ENCODE results near the gene MBD3L2.
"Not testable (repeated sequence)": the region's sequence is repeated elsewhere in the genome, so short reads cannot be mapped to it uniquely, and the experiment has no call there.

The MBD3L2 gene

GRCh38 chr19:7056371-7056770, 7.2 kb downstream of the MBD3L2 start:
- not testable (repeated sequence) for H3K79me2 ChIP-seq (ENCODE audit: insufficient read depth, low read length); H3K27me3 ChIP-seq (ENCODE audit: insufficient read depth, low read length, poor library complexity, severe bottlenecking); H3K4me1 ChIP-seq (ENCODE audit: insufficient read depth, low read length, poor library complexity, severe bottlenecking); H4K20me1 ChIP-seq (ENCODE audit: insufficient read depth, low read length, poor library complexity, severe bottlenecking); H3K36me3 ChIP-seq (ENCODE audit: insufficient read depth, low read length); H2AFZ ChIP-seq (ENCODE audit: low read length); H3K9me3 ChIP-seq (ENCODE audit: insufficient read depth, low read depth, low read length); H3K4me3 ChIP-seq (ENCODE audit: low read length, poor library complexity, severe bottlenecking); H3K4me2 ChIP-seq (ENCODE audit: low read depth, low read length, poor library complexity, severe bottlenecking); H3K9me2 ChIP-seq (replicated peaks; ENCODE audit: low read depth, low read length); H3K9ac ChIP-seq (ENCODE audit: low read depth, low read length, poor library complexity, severe bottlenecking); H3F3A ChIP-seq (ENCODE audit: low read depth)

GRCh38 chr19:7058576-7058975, 9.5 kb downstream of the MBD3L2 start, which contains the start of gene MBD3L3:
MBD3L3 (minus strand) TSS chr19:7058676; CDS start chr19:7058605, 71 bp downstream.
- not testable (repeated sequence) for H3K36me3 ChIP-seq (ENCODE audit: insufficient read depth, low read length); H4K20me1 ChIP-seq (ENCODE audit: insufficient read depth, low read length, poor library complexity, severe bottlenecking); H2AFZ ChIP-seq (ENCODE audit: low read length); H3K79me2 ChIP-seq (ENCODE audit: insufficient read depth, low read length); H3K4me2 ChIP-seq (ENCODE audit: low read depth, low read length, poor library complexity, severe bottlenecking); H3F3A ChIP-seq (ENCODE audit: low read depth); H3K9ac ChIP-seq (ENCODE audit: low read depth, low read length, poor library complexity, severe bottlenecking); H3K4me3 ChIP-seq (ENCODE audit: low read length, poor library complexity, severe bottlenecking); H3K27me3 ChIP-seq (ENCODE audit: insufficient read depth, low read length, poor library complexity, severe bottlenecking); H3K4me1 ChIP-seq (ENCODE audit: insufficient read depth, low read length, poor library complexity, severe bottlenecking); H3K9me3 ChIP-seq (ENCODE audit: insufficient read depth, low read depth, low read length); H3K9me2 ChIP-seq (replicated peaks; ENCODE audit: low read depth, low read length)

GRCh38 chr19:7059977-7060376, 10.9 kb downstream of the MBD3L2 start:
- not testable (repeated sequence) for H3K9me2 ChIP-seq (replicated peaks; ENCODE audit: low read depth, low read length); H3K4me2 ChIP-seq (ENCODE audit: low read depth, low read length, poor library complexity, severe bottlenecking); H3K79me2 ChIP-seq (ENCODE audit: insufficient read depth, low read length); H3K4me1 ChIP-seq (ENCODE audit: insufficient read depth, low read length, poor library complexity, severe bottlenecking); H3K27me3 ChIP-seq (ENCODE audit: insufficient read depth, low read length, poor library complexity, severe bottlenecking); H2AFZ ChIP-seq (ENCODE audit: low read length); H4K20me1 ChIP-seq (ENCODE audit: insufficient read depth, low read length, poor library complexity, severe bottlenecking); H3K36me3 ChIP-seq (ENCODE audit: insufficient read depth, low read length); H3F3A ChIP-seq (ENCODE audit: low read depth); H3K9ac ChIP-seq (ENCODE audit: low read depth, low read length, poor library complexity, severe bottlenecking); H3K9me3 ChIP-seq (ENCODE audit: insufficient read depth, low read depth, low read length); H3K4me3 ChIP-seq (ENCODE audit: low read length, poor library complexity, severe bottlenecking)

- no peak for TF ChIP-seq CTCF (conservative IDR thresholded peaks at IDR 0.05; ENCODE audit: low read length)
- TF ChIP-seq EZH2phosphoT487 (IDR thresholded peaks at IDR 0.05; ENCODE audit: borderline replicate concordance) = no peak
- Histone ChIP-seq H4K20me1 (ENCODE audit: insufficient read depth, low read length, poor library complexity, severe bottlenecking) (no peaks in the 10 kb centered on the region), H3K4me1 (ENCODE audit: insufficient read depth, low read length, poor library complexity, severe bottlenecking) (no peaks in the 10 kb centered on the region)
These were observed 14.2 kb downstream of the MBD3L2 start for GRCh38 chr19:7063339-7063738.

More at GRCh38 chr19:7063339-7063738, 14.2 kb downstream of the MBD3L2 start:
- Histone ChIP-seq H3K9ac (ENCODE audit: low read depth, low read length, poor library complexity, severe bottlenecking) (no peak overlapping the region), H2AFZ (ENCODE audit: low read length) (no peak overlapping the region), H3F3A (ENCODE audit: low read depth) (no peaks in the 10 kb centered on the region; the same call in 1 of the 2 replicates), H3K27me3 (ENCODE audit: insufficient read depth, low read length, poor library complexity, severe bottlenecking) (no peaks in the 10 kb centered on the region), H3K4me2 (ENCODE audit: low read depth, low read length, poor library complexity, severe bottlenecking) (no peak overlapping the region), H3K9me3 (ENCODE audit: insufficient read depth, low read depth, low read length) (no peaks in the 10 kb centered on the region), H3K9me2 (replicated peaks; ENCODE audit: low read depth, low read length) (no peaks in the 10 kb centered on the region), H3K79me2 (ENCODE audit: insufficient read depth, low read length) (no peaks in the 10 kb centered on the region), H3K36me3 (ENCODE audit: insufficient read depth, low read length) (no peaks in the 10 kb centered on the region), H3K4me3 (ENCODE audit: low read length, poor library complexity, severe bottlenecking) (no peak overlapping the region)

All from Loucy (cell line).